GM23248 (cell line): Measurements from ENCODE around the gene SEMA4D. TPM values are rescaled to one million over a fixed set of nuclear protein-coding genes. Genes with fewer than 3 reads are reported as not detected.
"Not testable (repeated sequence)": the region's sequence is repeated elsewhere in the genome, so short reads cannot be mapped to it uniquely, and the experiment has no call there.

Experiments
- DNase-seq: peaks from one replicate; pipeline ENCODE4 v3.0.0-alpha.2; 2015
- H2AFZ ChIP-seq: fragments of 200-600 bp; sonication (generic); 2 replicates; pipeline ENCODE4 v1.6.1; 2016; ENCODE audit warnings: antibody characterized with exemption
- H3F3A ChIP-seq: fragments of 200-600 bp; sonication (generic); 2 replicates; pipeline ENCODE4 v1.6.1; 2016; ENCODE audit warnings: mild to moderate bottlenecking, antibody characterized with exemption, mixed run types; ENCODE audit not compliant: insufficient read depth
- H3K27ac ChIP-seq: fragments of 200-600 bp; sonication (generic); 2 replicates; pipeline ENCODE4 v1.5.1; 2016; ENCODE audit warnings: mild to moderate bottlenecking
- H3K27me3 ChIP-seq: fragments of 200-600 bp; sonication (generic); replicated peaks from 2 replicates; pipeline ENCODE4 v1.6.1; 2016; ENCODE audit warnings: mild to moderate bottlenecking; ENCODE audit not compliant: insufficient read depth
- H3K36me3 ChIP-seq: fragments of 200-600 bp; sonication (generic); 2 replicates; pipeline ENCODE4 v1.6.1; 2016; ENCODE audit warnings: low read depth, mild to moderate bottlenecking
- H3K4me1 ChIP-seq: fragments of 200-600 bp; sonication (generic); 2 replicates; pipeline ENCODE4 v1.6.1; 2016; ENCODE audit warnings: mild to moderate bottlenecking; ENCODE audit not compliant: insufficient read depth
- H3K4me2 ChIP-seq: fragments of 200-600 bp; sonication (generic); one replicate; pipeline ENCODE4 v1.6.1; 2016; ENCODE audit warnings: mild to moderate bottlenecking; ENCODE audit not compliant: unreplicated experiment
- H3K4me3 ChIP-seq: fragments of 200-600 bp; sonication (generic); 2 replicates; pipeline ENCODE4 v1.5.1; 2016; ENCODE audit warnings: mild to moderate bottlenecking
- H3K79me2 ChIP-seq: fragments of 200-600 bp; sonication (generic); 2 replicates; pipeline ENCODE4 v1.6.1; 2016; ENCODE audit warnings: mild to moderate bottlenecking; ENCODE audit not compliant: insufficient read depth
- H3K9ac ChIP-seq: fragments of 200-600 bp; sonication (generic); 2 replicates; pipeline ENCODE4 v1.6.1; 2016; ENCODE audit warnings: mild to moderate bottlenecking
- H3K9me2 ChIP-seq: fragments of 200-600 bp; sonication (generic); 2 replicates; pipeline ENCODE4 v1.6.1; 2016; ENCODE audit warnings: mixed run types, mild to moderate bottlenecking, moderate library complexity; ENCODE audit not compliant: insufficient read depth
- H3K9me3 ChIP-seq: fragments of 200-600 bp; sonication (generic); one replicate; pipeline ENCODE4 v1.6.1; 2017; ENCODE audit warnings: low read depth
- H4K20me1 ChIP-seq: fragments of 200-600 bp; sonication (generic); 2 replicates; pipeline ENCODE4 v1.6.0; 2016; ENCODE audit not compliant: insufficient read depth
- EZH2 ChIP-seq: fragments of 200-600 bp; sonication (generic); IDR thresholded peaks from 2 replicates; pipeline ENCODE4 v1.6.1; 2018; ENCODE audit warnings: antibody characterized with exemption, mild to moderate bottlenecking; ENCODE audit not compliant: insufficient read depth, poor library complexity, severe bottlenecking
- EZH2phosphoT487 ChIP-seq: fragments of 200-600 bp; sonication (generic); IDR thresholded peaks from 2 replicates; pipeline ENCODE4 v1.6.1; 2018; ENCODE audit warnings: antibody characterized with exemption, moderate library complexity, mild to moderate bottlenecking, low read depth; ENCODE audit not compliant: insufficient read depth
- WGBS, 2 experiments: methylation state at CpG; one replicate each; pipeline ENCODE4 v1.1.6; 2015 to 2017; ENCODE audit warnings: low lambda C conversion rate in 2 of 2, low coverage in 1 of 2; ENCODE audit errors: missing lambda C conversion rate in 2 of 2; 5-methylcytosine and 5-hydroxymethylcytosine counted together
- in situ Hi-C: fragments of 300-500 bp; cut with MboI; formaldehyde crosslinking; loops from 2 replicates; pipeline ENCODE4 v1.15.0; 2020
- polyA plus RNA-seq: library from polyadenylated mRNA; unstranded; fragments of >200 nt; fragmentation: Nextera tagmentation; extraction: Ambion mirVana; gene quantifications from 2 replicates; pipeline ENCODE4 v1.2.1, GENCODE V29; 2016
- total RNA-seq: library from RNA; depleted of rRNA; stranded (reverse); fragments of >200 nt; shearing (Covaris generic); gene quantifications from 2 replicates; pipeline ENCODE4 v1.2.3, GENCODE V29; 2014

SEMA4D gene
- total and polyA plus RNA-seq, 2 experiments from 2014 or later, result 0.11 TPM

GRCh38 chr9:89475891-89476440, 21.9 kb downstream of the SEMA4D start:
- H3K27ac ChIP-seq, result no peak overlapping the region
- H4K20me1 ChIP-seq, result no peaks in the 10 kb centered on the region
- no peak overlapping the region for H3K4me2 ChIP-seq
- H3K9ac ChIP-seq, result no peak overlapping the region
- no peak overlapping the region for H2AFZ ChIP-seq
- H3K9me2 ChIP-seq, result no peaks in the 10 kb centered on the region
- no peaks in the 10 kb centered on the region for H3K79me2 ChIP-seq
- TF ChIP-seq EZH2phosphoT487, result no peak
- no peak for TF ChIP-seq EZH2
- H3K4me3 ChIP-seq, result no peak overlapping the region
- DNase-seq, result no peak
- H3K36me3 ChIP-seq, result no peaks in the 10 kb centered on the region
- no peaks in the 10 kb centered on the region for H3F3A ChIP-seq
- no peaks in the 10 kb centered on the region; the same call in 1 of the 2 replicates for H3K27me3 ChIP-seq
- no peaks in the 10 kb centered on the region; the same call in 1 of the 2 replicates for H3K4me1 ChIP-seq
- in situ Hi-C loops, result no loop called here
- 69 to 81% methylated on average over 9 of the region's 9 CpGs for WGBS, 2 experiments
- no peaks in the 10 kb centered on the region for H3K9me3 ChIP-seq

GRCh38 chr9:89474939-89475338, 23.0 kb downstream of the SEMA4D start:
- H4K20me1 ChIP-seq, result no peaks in the 10 kb centered on the region
- no peak overlapping the region for H3K9ac ChIP-seq
- no peak overlapping the region for H3K27ac ChIP-seq
- WGBS, 2 experiments, result 25 to 28% methylated on average over 3 of the region's 3 CpGs
- no peaks in the 10 kb centered on the region for H3K9me3 ChIP-seq
- no peak overlapping the region for H3K4me3 ChIP-seq
- H3K36me3 ChIP-seq, result no peaks in the 10 kb centered on the region
- H3F3A ChIP-seq, result no peaks in the 10 kb centered on the region
- H3K79me2 ChIP-seq, result no peaks in the 10 kb centered on the region
- H3K27me3 ChIP-seq, result peaks cover 7% of the 10 kb centered on the region
- H3K9me2 ChIP-seq, result no peaks in the 10 kb centered on the region
- in situ Hi-C loops, result no loop called here
- no peaks in the 10 kb centered on the region; the same call in 1 of the 2 replicates for H3K4me1 ChIP-seq
- H3K4me2 ChIP-seq, result no peak overlapping the region
- no peak overlapping the region for H2AFZ ChIP-seq
- DNase-seq, result no peak
- TF ChIP-seq EZH2 (no peak), EZH2phosphoT487 (no peak)

GRCh38 chr9:89473762-89474469, 24.0 kb downstream of the SEMA4D start:
- no peaks in the 10 kb centered on the region for H3K9me2 ChIP-seq
- no peaks in the 10 kb centered on the region for H3K9me3 ChIP-seq
- no peak overlapping the region for H3K9ac ChIP-seq
- in situ Hi-C loops, result no loop called here
- DNase-seq, result peak; percentile 51
- no peaks in the 10 kb centered on the region for H3K79me2 ChIP-seq
- H3K4me2 ChIP-seq, result no peak overlapping the region
- 11 to 12% methylated on average over 7 of the region's 7 CpGs for WGBS, 2 experiments
- H4K20me1 ChIP-seq, result no peaks in the 10 kb centered on the region
- no peak overlapping the region for H2AFZ ChIP-seq
- TF ChIP-seq EZH2phosphoT487 (no peak), EZH2 (no peak)
- no peaks in the 10 kb centered on the region for H3F3A ChIP-seq
- H3K27me3 ChIP-seq, result peaks cover 7% of the 10 kb centered on the region
- no peaks in the 10 kb centered on the region; the same call in 1 of the 2 replicates for H3K4me1 ChIP-seq
- H3K36me3 ChIP-seq, result no peaks in the 10 kb centered on the region
- H3K4me3 ChIP-seq, result no peak overlapping the region
- H3K27ac ChIP-seq, result no peak overlapping the region

- in situ Hi-C loops, H3K27me3 ChIP-seq, DNase-seq, H4K20me1 ChIP-seq, H3K36me3 ChIP-seq, H3K9me2 ChIP-seq, H3K79me2 ChIP-seq, H3K9me3 ChIP-seq, H3K27ac ChIP-seq, H2AFZ ChIP-seq, H3K4me1 ChIP-seq, H3K4me2 ChIP-seq, H3F3A ChIP-seq, H3K9ac ChIP-seq, H3K4me3 ChIP-seq: not testable (repeated sequence)
- WGBS, 2 experiments, result 81 to 82% methylated on average over 6 of the region's 6 CpGs
Measured at GRCh38 chr9:89471796-89472320, 26.1 kb downstream of the SEMA4D start.
